Activated T-helper 2 cell treated with anti-CD3 and anti-CD28 coated beads, Interferon-gamma antibody, Interleukin-2, Interleukin-4, amounts not matched to agents 10 μg/mL and 5 μg/mL and 100 μg/mL, durations not matched to agents 14 hours and 24 hours and 36 hours (primary cell): ENCODE measurements around the gene WDR1. TPM values are rescaled to one million over a fixed set of nuclear protein-coding genes. Genes with fewer than 3 reads are reported as not detected.
A peak's percentile ranks its signal among the peaks of the same experiment; 100 is the strongest.
"Not testable (repeated sequence)": the region's sequence is repeated elsewhere in the genome, so short reads cannot be mapped to it uniquely, and the experiment has no call there.

Experiments used
- DNase-seq: peaks from one replicate; pipeline ENCODE4 v3.0.0; 2021; ENCODE audit warnings: low spot score
- H3K27ac Mint-ChIP-seq: one replicate; pipeline ENCODE4 v1.8.0; 2021; ENCODE audit warnings: mixed read lengths
- H3K27me3 Mint-ChIP-seq: one replicate; pipeline ENCODE4 v1.8.0; 2021; ENCODE audit warnings: low read depth, mixed read lengths
- H3K36me3 Mint-ChIP-seq: one replicate; pipeline ENCODE4 v1.8.0; 2021; ENCODE audit warnings: low read depth, mixed read lengths
- H3K4me1 Mint-ChIP-seq: one replicate; pipeline ENCODE4 v1.8.0; 2021; ENCODE audit warnings: low read depth, mixed read lengths
- H3K4me3 Mint-ChIP-seq: one replicate; pipeline ENCODE4 v1.8.0; 2021; ENCODE audit warnings: low read depth, mild to moderate bottlenecking, moderate library complexity, mixed read lengths
- H3K9me3 Mint-ChIP-seq: one replicate; pipeline ENCODE4 v1.8.0; 2021; ENCODE audit warnings: mixed read lengths
- intact Hi-C: fragments of 100-400 bp; cut with micrococcal nuclease; formaldehyde crosslinking; loops from one replicate; pipeline ENCODE4 v1.15.1; 2023
- total RNA-seq: library from RNA; stranded (reverse); gene quantifications from 2 replicates; pipeline ENCODE4 v1.2.3, GENCODE V29; 2022

WDR1 gene
- total RNA-seq, 1 donor from 2014 or later: 387 TPM

GRCh38 chr4:10128761-10129160, 12.2 kb upstream of the WDR1 start:
- no peak overlapping the region for H3K4me3 Mint-ChIP-seq
- no peaks in the 10 kb centered on the region for H3K36me3 Mint-ChIP-seq
- DNase-seq: no peak
- no peaks in the 10 kb centered on the region for H3K9me3 Mint-ChIP-seq
- no peaks in the 10 kb centered on the region for H3K27me3 Mint-ChIP-seq
- intact Hi-C loops: no loop called here
- H3K4me1 Mint-ChIP-seq: peaks cover 8% of the 10 kb centered on the region
- no peak overlapping the region for H3K27ac Mint-ChIP-seq

DNA sequence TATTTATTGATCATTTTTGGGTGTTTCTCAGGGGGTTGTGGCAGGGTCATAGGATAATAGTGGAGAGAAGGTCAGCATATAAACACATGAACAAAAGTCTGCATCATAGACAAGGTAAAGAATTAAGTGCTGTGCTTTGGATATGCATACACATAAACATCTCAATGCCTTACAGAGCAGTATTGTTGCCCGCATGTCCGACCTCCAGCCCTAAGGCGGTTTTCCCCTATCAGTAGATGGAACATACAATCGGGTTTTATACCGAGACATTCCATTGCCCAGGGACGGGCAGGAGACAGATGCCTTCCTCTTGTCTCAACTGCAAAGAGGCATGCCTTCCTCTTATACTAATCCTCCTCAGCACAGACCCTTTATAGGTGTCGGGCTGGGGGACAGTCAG, 10.9 kb upstream of the WDR1 start:
- H3K9me3 Mint-ChIP-seq, DNase-seq, H3K27me3 Mint-ChIP-seq, intact Hi-C loops, H3K36me3 Mint-ChIP-seq, H3K4me3 Mint-ChIP-seq, H3K27ac Mint-ChIP-seq: not testable (repeated sequence)
- H3K4me1 Mint-ChIP-seq: peaks cover 20% of the 10 kb centered on the region

GRCh38 chr4:10124167-10124930, 7.8 kb upstream of the WDR1 start:
- Mint-ChIP-seq H3K36me3 (no peaks in the 10 kb centered on the region), H3K4me1 (peaks cover 35% of the 10 kb centered on the region), H3K9me3 (no peaks in the 10 kb centered on the region), H3K27ac (no peak overlapping the region), H3K27me3 (no peaks in the 10 kb centered on the region), H3K4me3 (no peak overlapping the region)
- no peak for DNase-seq
- intact Hi-C loops: no loop called here

DNA sequence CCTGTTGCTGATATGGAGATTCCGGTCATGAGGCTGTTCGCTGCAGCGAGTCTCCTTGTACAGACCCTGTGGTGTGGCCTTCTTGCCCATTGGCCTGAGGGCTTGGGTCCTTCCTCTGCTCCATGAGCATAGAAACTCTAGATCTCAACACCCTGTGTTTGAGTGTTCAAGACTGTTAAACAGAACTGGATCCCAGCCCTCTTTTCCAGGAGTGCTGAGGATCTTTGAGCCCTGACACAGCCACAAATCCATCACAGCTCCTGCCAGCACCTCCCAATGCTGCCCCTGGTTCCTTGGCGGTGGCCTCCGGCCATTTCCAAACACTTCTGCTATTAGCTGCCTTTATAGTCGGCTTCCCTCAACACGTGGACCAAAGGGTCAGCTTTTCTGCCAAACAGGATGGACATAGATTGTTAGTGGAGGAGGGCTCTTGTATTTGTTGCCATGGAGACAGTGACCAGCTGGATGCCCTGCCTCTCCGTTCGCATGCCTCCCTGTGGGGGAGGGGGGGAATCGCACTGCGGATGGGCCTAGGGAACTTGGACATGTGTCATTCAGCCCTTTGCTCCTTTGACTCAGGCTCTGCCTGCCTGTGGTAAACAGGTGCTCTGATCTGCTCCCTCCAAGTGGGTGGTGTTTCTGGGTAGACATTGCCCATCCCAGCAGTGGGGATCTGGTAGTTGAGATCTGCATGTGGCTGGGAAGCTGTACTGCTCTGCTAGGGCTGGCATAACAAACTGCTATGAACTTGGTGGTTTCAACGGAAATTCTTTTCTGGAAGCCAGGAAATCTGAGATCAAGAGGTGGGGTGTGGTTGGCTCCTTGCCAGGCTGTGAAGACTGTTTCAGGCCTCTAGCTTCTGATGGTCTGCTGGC, 6.9 kb upstream of the WDR1 start:
- H3K27ac Mint-ChIP-seq: peak overlapping the region; percentile 19
- H3K4me3 Mint-ChIP-seq: no peak overlapping the region
- peaks cover 43% of the 10 kb centered on the region for H3K4me1 Mint-ChIP-seq
- no peaks in the 10 kb centered on the region for H3K9me3 Mint-ChIP-seq
- DNase-seq: no peak
- no peaks in the 10 kb centered on the region for H3K36me3 Mint-ChIP-seq
- intact Hi-C loops: no loop called here
- H3K27me3 Mint-ChIP-seq: no peaks in the 10 kb centered on the region

DNA sequence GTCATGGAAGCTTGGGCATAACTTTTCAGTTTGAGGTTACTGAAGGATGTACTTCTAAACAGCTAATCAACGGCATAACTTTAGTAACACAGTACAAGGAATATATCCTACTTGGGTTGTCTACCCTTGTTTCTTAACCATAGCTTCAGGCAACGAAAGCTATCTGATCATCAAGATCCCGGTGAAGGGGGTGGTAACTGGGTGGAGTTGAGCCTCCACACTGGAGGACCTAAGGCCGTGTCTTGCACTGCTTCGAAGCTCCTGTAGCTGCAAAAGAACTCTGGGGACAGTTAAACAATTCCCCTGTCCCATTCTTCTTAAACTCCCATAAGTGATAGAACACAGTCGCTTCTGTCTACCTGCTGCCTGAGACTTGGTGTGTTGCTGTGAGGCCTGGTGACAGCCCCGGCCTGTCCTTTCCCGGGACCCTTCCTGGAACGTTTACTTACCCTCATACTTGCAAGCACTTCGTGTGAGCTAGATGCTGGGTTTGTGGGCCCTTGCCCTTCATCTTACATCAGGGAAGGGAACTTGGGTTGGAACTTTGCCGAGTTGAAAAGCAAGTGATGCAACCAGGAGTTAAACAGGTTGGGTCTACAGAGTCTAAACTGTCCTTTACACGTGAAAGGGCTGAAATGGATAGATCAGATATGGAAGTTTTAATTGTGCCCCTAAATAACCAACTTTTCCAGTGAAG, 5.8 kb upstream of the WDR1 start:
- Mint-ChIP-seq H3K27me3 (no peaks in the 10 kb centered on the region), H3K4me3 (no peak overlapping the region), H3K4me1 (peaks cover 54% of the 10 kb centered on the region), H3K27ac (no peak overlapping the region), H3K36me3 (no peaks in the 10 kb centered on the region), H3K9me3 (no peaks in the 10 kb centered on the region)
- intact Hi-C loops: no loop called here
- DNase-seq: no peak

- intact Hi-C loops: no loop called here
- DNase-seq: no peak
Observed at GRCh38 chr4:10121568-10122208, 5.1 kb upstream of the WDR1 start.

GRCh38 chr4:10120943-10121567, 4.5 kb upstream of the WDR1 start:
- Mint-ChIP-seq H3K4me3 (no peak overlapping the region), H3K36me3 (peaks cover under 1% of the 10 kb centered on the region), H3K4me1 (peaks cover 57% of the 10 kb centered on the region), H3K9me3 (no peaks in the 10 kb centered on the region), H3K27me3 (no peaks in the 10 kb centered on the region), H3K27ac (no peak overlapping the region)
- intact Hi-C loops: no loop called here
- DNase-seq: no peak

More at GRCh38 chr4:10121568-10122208, 5.1 kb upstream of the WDR1 start:
- H3K4me1 Mint-ChIP-seq: peaks cover 57% of the 10 kb centered on the region
- H3K4me3 Mint-ChIP-seq: no peak overlapping the region
- no peaks in the 10 kb centered on the region for H3K9me3 Mint-ChIP-seq
- H3K27me3 Mint-ChIP-seq: no peaks in the 10 kb centered on the region
- H3K36me3 Mint-ChIP-seq: no peaks in the 10 kb centered on the region
- H3K27ac Mint-ChIP-seq: no peak overlapping the region

DNA sequence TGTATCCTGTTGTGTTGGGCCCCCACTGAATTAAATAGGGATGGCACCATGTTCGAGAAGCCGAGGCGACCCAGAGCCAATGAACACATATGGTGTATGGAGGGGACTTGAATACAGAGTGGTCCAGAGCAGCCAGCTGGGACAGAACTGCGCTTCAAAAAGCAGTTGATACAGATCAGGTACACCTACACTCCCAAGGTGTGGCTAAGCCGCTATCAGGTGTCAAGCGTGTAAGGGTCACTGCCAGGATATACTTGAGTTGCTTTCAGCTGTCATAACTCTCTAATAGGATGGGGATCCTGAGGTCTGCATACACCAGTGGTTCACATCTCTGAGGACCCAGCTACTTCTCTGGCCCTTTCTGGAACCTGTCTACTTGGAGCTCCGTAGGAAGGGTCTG, 3.2 kb upstream of the WDR1 start:
- Mint-ChIP-seq H3K36me3 (peaks cover 14% of the 10 kb centered on the region), H3K9me3 (no peaks in the 10 kb centered on the region), H3K27me3 (no peaks in the 10 kb centered on the region), H3K4me3 (no peak overlapping the region), H3K27ac (no peak overlapping the region), H3K4me1 (peaks cover 62% of the 10 kb centered on the region)
- no peak for DNase-seq
- intact Hi-C loops: loop anchor here (5.0 kb wide), 1 partner anchor 613 kb away; no protein-coding TSS in a partner anchor

DNA sequence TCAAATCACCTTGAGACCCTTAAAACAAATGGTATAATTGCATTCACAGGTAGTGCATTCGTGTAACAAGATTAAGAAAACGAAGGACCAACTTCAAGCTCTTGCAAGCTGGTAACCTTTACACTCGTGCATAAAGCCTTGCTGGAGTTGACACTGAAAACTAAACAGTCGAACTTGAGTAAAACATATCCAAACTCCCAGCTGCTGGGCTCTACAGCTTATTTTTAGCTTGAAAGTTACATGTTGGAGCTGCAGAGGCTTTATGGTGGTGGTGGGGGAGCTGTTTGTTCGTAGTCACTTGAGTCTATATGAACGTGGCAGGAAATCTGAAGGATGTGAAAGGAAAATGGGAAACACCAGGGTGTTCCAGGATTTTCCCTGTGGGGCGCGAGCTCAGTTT, 2.7 kb upstream of the WDR1 start:
- DNase-seq: no peak
- H3K27ac Mint-ChIP-seq: peak overlapping the region; percentile 96
- peaks cover 19% of the 10 kb centered on the region for H3K36me3 Mint-ChIP-seq
- intact Hi-C loops: loop anchor here (5.0 kb wide), 1 partner anchor 613 kb away; no protein-coding TSS in a partner anchor
- no peaks in the 10 kb centered on the region for H3K27me3 Mint-ChIP-seq
- H3K4me1 Mint-ChIP-seq: peaks cover 63% of the 10 kb centered on the region
- H3K9me3 Mint-ChIP-seq: no peaks in the 10 kb centered on the region
- no peak overlapping the region for H3K4me3 Mint-ChIP-seq

- H3K36me3 Mint-ChIP-seq: peaks cover 28% of the 10 kb centered on the region
- no peaks in the 10 kb centered on the region for H3K27me3 Mint-ChIP-seq
- peak overlapping the region; percentile 96 for H3K27ac Mint-ChIP-seq
- H3K4me1 Mint-ChIP-seq: peaks cover 63% of the 10 kb centered on the region
- intact Hi-C loops: loop anchor here (5.0 kb wide), 1 partner anchor 614 kb away; no protein-coding TSS in a partner anchor
- no peaks in the 10 kb centered on the region for H3K9me3 Mint-ChIP-seq
- no peak for DNase-seq
- H3K4me3 Mint-ChIP-seq: peak overlapping the region; percentile 84
Observed at GRCh38 chr4:10118048-10119004, 1.7 kb upstream of the WDR1 start.

DNA sequence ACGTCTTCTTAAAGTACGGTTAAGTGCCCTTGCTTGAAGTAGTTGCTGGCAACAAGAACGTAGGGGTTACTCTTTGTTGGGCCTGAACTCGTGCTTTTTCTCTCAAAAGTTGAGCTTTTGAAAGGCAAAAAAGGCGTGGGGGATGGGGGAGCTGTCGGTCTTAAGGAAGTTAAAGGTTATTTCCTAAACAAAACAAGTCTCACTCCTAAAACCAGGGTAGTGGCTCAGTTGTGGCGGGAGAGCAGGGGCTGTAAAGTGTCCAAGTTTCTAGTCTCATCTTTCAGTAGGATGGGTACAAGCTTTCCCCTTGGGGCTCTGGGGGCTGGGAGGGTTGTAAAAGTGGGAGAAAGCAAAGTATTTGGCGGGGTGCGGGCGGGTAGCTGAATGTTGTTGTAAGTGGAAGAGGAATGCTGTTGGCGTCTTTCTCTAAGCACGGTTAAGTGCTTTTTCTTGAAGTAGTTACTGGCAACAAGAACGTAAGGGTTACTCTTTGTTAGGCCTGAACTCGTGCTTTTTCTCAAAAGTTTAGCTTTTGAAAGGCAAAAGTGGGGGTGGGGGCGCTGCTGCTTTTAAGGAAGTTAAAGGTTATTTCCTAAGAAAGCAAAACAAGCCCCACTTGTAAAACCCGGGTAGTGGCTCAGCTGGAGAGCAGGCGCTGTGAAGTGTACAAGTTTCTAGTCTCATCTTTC, 904 bp upstream of the WDR1 start:
- peak overlapping the region; percentile 96 for H3K27ac Mint-ChIP-seq
- no peak for DNase-seq
- no peaks in the 10 kb centered on the region for H3K27me3 Mint-ChIP-seq
- no peaks in the 10 kb centered on the region for H3K9me3 Mint-ChIP-seq
- intact Hi-C loops: loop anchor here (1.0 to 5.0 kb wide), 4 partner anchors 39 to 615 kb away; no protein-coding TSS in a partner anchor
- peak overlapping the region; percentile 84 for H3K4me3 Mint-ChIP-seq
- H3K36me3 Mint-ChIP-seq: peaks cover 35% of the 10 kb centered on the region
- peaks cover 61% of the 10 kb centered on the region for H3K4me1 Mint-ChIP-seq
